GM18909 (cell line): ENCODE data around the gene IHH.

Experiments used
- ATAC-seq: cut with Tn5 transposase; IDR thresholded peaks from one replicate; pipeline ENCODE4 v1.9.1; 2021; ENCODE audit warnings: mild to moderate bottlenecking; ENCODE audit not compliant: unreplicated experiment, poor library complexity

IHH gene

DNA sequence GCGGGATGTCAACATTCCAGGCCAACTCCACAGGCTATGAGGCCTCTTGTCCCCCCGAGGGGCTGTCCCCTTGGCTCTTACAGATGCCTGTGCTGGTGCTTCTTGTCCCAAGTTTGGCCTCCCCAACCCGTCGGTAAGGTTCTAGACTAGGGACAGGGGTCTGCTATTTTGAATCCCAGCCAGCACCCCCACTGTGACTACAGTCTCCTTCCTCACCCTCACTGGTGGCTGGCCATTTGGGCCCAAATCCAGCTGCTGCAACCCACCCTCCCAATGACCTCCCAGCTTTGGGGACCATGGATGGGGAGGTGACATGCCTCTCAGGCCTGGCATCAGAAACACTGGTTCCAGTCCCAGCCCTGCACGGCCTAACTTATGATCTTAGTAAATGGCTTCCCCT, 38.1 kb downstream of the IHH start:
- no peak for ATAC-seq

DNA sequence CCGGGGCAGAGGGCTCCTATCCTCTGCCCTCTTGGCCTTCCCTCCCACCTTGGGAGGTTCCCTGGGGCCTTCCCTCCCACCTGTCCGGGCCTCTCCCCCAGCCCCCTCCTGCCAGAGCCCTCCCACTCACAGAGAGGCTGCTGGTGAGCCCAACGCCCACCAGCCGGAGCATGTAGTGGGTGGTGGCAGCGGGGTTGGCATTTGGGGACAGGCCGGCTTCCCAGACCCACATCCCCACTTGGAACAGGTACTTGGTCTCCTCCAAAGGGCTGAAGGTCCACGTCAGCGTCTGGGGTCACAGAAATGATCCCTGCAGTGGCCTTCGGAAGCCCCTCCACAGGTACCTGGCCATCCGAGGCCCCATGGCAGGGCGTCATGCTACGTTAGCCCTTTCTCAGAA, 38.7 kb downstream of the IHH start:
- ATAC-seq = no peak

DNA sequence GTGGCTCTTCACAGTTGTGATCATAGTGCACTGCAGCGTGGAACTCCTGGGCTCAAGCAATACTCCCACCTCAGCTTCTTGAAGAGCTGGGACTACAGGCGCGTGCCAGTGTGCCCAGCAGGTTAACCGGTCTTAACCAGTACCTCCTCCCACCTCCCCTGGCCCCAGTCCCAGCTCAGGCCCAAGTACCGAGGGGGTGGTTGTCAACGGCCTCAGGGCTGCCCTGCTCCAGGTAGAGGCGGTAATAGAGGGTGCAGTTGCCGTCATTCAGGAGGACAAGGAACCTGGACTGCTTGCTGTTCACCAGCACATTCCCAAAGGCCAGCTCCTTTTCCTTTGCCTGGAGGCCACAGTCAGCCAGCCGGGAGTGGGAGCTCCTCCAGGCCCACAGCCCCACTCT, 39.1 kb downstream of the IHH start:
- ATAC-seq = no peak

DNA sequence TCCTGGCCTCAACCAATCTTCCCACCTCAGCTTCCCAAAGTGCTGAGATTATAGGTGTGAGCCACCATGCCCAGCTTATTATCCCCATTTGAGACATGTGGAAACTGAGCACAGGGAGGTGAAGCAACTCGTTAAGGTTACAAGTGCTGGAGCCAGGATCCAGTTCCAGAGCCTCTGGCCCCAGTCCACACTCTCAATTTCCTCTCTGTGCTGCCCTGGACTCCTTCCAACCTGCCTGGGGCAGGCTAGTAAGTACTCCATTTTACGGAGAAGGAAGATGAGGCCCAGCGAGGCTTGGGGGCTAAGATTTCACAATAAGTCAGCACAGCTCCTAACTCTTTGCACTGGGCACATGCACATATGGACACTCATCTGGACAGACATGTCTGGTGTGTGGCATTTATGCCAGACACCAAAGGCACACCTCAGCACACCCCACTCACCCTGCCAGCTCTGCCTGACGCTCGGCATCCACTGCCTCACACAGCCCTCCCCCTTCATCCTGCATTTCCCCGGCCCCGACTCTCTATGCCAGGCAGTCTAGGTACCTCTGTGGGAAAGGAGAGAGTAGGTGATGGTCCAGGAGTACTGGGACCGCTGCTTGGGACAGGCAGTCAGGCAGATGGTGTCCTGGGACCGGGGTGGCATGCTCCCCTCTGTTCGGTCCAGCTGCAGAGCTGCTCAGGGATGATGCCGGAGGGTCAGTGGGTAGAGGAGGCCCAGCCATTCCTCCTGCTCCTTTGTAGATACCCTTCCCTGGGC, 39.9 kb downstream of the IHH start:
- no peak for ATAC-seq

DNA sequence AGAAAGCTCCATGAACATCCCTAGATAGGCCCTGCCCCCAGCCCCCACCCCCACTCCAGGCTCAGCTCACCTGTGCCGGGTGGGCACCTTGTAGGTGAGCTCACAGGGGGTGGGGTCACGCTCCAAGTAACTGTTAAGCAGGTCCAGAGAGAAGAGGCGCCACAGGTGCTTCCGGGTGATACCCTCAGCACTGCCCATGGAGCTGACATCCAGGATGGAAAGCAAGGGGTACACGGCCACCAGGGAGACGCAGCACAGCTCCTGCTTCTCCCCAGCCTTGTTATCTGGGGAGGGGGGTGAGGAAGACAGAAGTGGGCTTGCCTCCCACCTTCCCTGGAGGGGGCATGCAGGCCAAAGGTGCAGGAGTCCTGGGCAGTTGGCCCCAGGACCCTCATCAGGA, 41.3 kb downstream of the IHH start:
- no peak for ATAC-seq

DNA sequence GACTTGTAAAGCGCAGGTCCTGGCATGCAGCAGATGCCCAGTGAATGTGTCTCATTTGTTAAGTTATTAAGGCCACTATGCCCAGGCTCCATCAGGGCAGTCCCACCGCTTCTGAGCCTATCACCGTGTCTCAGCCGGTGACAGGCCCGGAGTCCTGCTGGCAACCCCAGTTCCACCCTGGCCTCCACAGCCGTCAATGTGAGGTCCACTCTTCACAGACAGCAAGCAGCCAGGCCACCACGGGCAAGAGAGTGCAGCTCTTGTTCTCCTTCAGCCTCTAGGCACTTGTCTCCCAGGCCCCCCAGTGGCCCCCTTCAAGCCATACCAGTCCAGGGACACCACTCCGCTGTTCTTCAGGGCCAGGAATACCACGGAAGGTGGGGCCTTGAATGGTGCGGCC, 42.0 kb downstream of the IHH start:
- no peak for ATAC-seq

DNA sequence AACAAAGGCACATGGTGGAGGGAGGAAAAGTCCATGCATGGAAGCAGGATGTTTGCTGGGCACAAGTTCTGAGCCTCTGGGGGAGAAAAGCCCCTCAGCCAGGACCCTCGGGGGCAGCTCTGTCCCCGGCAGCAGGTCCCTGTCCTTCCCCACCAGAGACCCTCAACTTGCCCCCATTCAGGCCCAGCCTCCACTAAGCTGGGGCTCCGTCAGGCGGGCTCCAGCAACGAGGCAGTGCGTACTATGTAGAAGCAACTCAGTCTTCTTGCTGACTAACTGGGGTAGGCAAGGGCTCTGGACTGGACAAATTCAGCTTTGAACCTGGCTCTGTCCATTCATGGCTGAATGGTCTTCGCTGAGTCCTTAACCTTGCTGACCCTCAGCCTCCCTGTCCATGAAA, 42.4 kb downstream of the IHH start:
- no peak for ATAC-seq

DNA sequence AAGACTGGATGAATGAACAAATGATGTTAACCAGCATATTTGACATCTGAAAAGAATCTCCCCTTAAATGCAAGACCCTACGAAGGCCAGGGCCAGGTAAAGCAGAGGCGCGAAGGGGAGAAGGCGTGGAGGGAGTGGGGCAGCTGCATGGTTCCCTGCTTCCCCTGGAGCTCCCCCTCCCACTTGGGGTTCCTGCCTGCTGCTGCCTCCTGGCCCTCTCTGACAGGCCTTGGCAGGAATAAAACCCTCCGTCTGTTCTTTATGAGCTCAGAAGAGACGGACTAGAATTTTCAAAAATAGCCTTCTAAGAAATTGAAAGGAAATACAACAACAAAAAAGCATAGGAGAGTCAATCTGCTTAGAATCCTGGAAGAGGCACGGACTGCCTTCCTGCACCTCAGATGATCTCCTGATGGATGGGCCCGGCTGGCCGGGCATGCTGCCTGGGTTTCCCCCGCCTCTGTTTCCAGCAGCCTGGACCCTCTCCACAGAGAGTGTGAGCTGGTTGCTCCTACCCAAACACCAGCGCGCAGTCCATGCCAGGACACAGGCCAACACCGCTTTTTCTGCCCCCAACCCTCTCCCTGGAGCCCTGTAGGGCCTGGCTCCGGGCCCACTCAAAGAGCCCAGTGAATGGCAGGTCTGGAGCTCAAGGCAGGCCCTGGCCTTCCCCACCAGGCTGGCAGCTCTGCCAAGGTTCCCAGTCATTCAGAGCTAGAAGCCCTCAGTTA, 43.4 kb downstream of the IHH start:
- ATAC-seq = no peak

DNA sequence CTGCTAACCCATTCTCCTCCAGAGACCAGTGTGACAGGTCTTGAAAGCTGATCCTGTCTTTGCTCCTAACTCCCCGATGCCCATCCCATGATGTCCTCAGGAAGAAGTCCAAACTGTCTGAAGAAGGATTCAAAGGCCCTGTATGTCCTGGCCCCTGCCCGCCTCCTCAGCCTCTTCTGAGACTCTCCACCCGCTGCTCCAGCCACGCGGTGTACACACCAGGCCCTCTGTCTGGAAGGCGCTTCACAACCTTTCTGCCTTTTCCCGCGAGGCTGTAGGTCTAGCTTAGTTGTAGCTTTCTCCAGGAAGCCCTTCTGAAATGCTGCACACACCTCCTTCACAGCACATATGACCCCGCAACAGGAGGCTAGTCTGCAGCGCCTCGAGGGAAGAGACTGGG, 44.0 kb downstream of the IHH start:
- ATAC-seq = no peak

DNA sequence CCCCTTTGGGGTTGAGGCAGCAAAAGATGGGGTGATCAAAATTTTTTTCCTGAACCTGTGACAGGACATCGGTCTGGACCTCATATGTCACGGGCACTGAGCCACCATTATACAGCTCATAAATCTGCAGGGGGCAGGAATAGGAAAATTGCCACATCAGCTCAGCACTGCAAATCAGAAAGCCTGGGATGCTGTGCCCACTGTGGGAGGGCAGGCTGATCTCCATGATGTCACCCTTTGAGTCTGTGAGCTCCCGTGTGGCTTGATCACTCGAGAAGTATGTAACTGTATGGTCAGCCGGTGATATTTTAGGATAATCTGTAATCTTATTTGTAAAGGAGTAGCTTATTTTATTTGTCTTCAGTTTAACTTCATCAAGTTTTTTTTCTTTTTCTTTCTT, 49.8 kb downstream of the IHH start:
- no peak for ATAC-seq

DNA sequence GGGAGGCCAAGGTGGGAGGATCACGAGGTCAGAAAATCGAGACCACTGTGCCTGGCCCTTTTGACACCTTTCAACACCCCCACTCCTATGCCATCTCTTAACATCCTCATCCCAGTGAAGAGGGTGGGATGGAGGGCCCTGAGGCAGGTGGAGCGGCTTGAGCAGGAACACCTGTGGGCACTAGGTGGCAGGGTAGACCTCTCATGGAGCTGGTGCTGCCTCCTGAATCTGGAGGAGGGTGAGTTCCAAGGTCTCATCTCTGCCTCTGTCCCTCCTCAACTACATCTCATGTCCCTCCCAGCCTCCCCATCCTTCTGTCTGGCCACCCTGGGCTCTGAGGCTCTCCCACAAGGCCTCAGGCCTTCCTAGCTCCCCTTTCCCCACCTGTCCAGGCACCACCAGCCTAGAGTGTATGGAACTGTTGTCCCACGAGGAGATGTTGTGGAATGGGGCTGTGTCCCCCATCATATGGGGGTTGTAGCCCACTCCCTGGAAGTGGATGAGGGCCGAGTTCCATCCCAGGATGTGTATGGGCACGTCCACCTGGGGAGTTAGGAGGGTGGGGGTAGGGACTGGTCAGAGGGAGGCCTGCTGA, 50.5 kb downstream of the IHH start:
- no peak for ATAC-seq

DNA sequence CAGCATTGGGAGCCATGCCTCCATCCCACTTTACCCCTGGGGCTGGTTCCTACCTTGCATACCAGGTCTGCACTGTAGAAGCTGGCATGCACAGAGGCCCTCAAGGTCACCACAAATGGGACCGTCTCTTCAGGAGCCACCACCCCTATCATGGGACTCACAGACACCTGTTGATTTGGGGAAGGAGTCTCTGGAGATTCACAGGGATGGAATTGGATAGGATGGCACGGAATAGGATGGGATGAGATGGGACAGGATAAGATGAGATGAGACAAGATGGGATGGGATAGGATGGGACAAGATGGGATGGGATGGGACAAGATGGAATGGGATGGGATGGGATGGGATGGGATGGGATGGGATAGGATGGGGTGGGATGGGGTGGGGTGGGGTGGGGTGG, 51.4 kb downstream of the IHH start:
- no peak for ATAC-seq
